AG10803 (cell line): ENCODE results near the gene RAPGEF6.

Experiments
- DNase-seq: peaks from one replicate; pipeline ENCODE4 v3.0.0; 2010; ENCODE audit warnings: low read depth
- H3K4me3 ChIP-seq: 2 replicates; pipeline ENCODE4 v1.5.1; 2011; ENCODE audit warnings: mild to moderate bottlenecking, low read length, control low read depth
- CTCF ChIP-seq: conservative IDR thresholded peaks from 2 replicates; pipeline ENCODE4 v1.5.1; 2011; ENCODE audit warnings: mild to moderate bottlenecking, low read length, control low read depth, inconsistent platforms

Gene RAPGEF6

GRCh38 chr5:131475541-131475941 is 159.5 kb downstream of the RAPGEF6 start:
- TF ChIP-seq CTCF: no peak

DNA sequence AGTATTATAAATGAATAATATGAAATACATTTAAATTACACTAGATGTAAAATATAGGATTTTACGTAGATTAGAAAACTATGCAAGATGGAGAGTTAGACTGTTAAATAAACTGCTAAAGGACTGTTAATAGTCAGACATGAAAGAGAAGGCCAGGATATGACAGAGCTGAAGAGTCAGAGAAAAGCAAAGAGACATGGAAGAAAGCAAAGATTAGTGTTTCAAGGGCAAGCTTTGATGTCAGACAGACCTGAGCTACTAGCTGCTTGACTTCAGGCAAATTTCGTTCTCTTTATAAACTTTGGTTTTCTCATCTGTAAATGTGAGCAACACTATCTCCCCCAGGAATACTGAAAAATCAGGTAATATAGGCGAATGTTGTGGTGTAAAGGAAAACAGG is 161.3 kb downstream of the RAPGEF6 start:
- TF ChIP-seq CTCF: no peak
- H3K4me3 ChIP-seq: no peak overlapping the region
- DNase-seq: no peak

More at GRCh38 chr5:131475541-131475941, 159.5 kb downstream of the RAPGEF6 start:
- no peak overlapping the region for H3K4me3 ChIP-seq
- peak; percentile 36 for DNase-seq

- TF ChIP-seq CTCF: no peak
- peak; percentile 66 for DNase-seq
- H3K4me3 ChIP-seq: no peak overlapping the region
These were observed 168.8 kb downstream of the RAPGEF6 start for GRCh38 chr5:131466171-131466766.

DNA sequence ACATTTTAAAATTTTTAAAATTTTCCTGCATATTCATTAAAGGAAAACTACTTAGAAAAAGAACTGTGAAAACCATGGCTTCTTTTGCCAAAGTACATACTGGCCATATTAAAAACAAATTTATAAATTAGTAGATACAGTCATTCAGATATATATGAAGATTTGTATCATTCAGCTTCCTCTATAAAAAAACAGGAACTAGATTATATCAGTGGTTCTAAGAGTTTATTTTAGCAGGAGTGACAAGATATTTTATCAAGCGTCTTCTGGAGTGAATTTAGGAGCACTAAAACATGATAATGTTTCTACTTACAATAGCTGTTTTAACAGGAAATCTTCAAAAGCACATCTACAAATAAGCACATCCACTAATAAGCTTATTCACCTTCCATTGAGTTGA is 171.4 kb downstream of the RAPGEF6 start:
- no peak for TF ChIP-seq CTCF
- DNase-seq: no peak
- no peak overlapping the region for H3K4me3 ChIP-seq

DNA sequence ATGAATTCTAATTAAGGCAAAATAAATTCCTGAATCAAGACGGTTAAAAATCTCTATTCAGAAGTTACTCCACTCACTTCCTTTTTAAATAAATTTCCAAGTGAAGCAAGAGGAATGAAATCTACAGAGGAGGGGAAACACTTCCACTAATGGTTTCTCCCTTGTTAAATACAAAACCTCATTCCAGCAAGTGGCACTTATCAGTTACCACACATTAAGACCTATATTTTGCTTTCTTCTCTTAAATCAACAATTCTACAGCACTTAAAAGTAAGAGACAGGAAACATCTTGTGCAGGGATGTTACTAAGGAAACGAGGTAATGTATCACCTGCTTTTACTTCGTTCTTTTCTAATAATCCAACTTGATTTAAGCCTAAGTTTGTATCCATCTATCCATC is 172.6 kb downstream of the RAPGEF6 start:
- DNase-seq: no peak
- H3K4me3 ChIP-seq: no peak overlapping the region
- TF ChIP-seq CTCF: no peak

DNA sequence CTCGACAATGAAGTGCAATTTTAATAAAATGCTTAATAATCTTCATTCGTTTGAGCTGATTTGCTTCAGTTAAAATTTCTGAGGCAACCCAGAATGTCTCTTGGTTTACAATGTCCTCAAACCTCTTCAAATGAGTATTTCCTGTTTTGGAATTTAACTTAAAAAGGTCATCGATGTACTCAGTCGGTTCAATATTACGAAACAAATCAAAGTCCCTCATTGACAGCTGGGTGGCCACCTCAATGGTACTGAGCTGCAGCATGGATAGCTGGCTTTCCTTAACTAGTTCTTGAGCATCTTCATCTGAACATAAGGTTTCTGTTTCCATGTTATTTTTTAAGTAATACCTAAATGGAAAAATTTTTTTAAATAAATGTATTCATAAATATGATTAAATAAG is 173.3 kb downstream of the RAPGEF6 start:
- H3K4me3 ChIP-seq: no peak overlapping the region
- DNase-seq: no peak
- TF ChIP-seq CTCF: no peak

DNA sequence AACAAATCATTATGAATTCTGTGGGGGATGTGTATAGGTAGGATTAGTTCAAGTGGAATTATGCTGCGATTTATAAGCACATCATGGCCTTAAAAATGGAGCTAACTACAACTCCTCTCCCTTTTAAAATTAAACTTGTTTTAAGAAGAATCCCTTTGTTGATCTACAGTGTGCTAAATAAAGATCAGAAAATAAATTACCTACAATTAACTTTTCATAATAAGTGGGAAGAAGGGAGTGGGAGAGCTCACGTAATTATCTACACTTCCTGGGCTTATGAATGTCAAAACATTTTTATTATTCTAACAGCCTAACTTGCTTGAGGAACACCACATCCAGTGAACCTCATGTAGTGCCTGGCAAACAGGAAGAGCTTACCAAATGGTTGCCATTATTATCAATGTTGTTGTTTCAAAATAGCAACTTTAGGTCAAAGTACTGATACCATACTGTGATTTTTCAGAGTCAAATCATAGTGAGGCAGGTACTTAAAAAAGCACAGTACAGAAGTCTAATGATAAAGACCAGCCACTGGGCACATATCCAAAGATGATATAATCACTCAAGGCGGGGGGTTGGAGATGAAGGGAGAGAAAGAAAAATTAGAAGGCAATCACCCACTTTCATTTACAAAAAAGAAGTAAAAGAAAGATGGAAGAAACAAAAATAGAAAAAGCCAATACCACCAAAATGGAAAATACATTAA is 174.0 kb downstream of the RAPGEF6 start:
- no peak for TF ChIP-seq CTCF
- H3K4me3 ChIP-seq: no peak overlapping the region
- no peak for DNase-seq
